ENCODE results near the gene CST4. TPM values are rescaled to one million over a fixed set of nuclear protein-coding genes. Genes with fewer than 3 reads are reported as not detected.

The CST4 gene
- total RNA-seq, 1 donor from 2014 or later, result not detected

DNA sequence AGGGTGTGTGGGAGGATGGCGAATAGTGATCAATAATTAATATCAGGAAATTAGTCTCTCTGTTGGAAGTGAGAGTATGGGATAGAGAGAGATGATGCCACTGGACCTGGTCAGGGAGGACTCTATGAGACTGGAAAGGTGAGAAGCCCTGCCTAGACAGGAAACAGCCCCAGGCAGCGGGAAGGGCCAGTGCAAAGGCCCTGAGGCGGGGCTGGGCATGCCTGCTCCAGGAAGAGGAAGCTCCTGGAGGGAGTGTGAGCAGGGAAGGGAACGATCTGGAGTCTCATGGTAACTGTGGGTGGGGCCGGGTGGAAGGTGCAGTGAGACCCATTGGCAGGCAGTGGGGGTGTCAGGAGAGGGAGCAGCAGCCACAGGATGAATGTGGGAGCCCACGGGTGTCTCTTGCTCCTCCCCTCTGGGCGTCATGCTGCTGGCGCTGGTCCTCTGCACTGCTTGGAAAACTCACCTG, 49.3 kb downstream of the CST4 start:
- H3K27ac Mint-ChIP-seq (ENCODE audit: unreplicated experiment), result no peak overlapping the region
- H3K4me1 Mint-ChIP-seq (ENCODE audit: low read depth, unreplicated experiment), result peaks cover 34% of the 10 kb centered on the region

DNA sequence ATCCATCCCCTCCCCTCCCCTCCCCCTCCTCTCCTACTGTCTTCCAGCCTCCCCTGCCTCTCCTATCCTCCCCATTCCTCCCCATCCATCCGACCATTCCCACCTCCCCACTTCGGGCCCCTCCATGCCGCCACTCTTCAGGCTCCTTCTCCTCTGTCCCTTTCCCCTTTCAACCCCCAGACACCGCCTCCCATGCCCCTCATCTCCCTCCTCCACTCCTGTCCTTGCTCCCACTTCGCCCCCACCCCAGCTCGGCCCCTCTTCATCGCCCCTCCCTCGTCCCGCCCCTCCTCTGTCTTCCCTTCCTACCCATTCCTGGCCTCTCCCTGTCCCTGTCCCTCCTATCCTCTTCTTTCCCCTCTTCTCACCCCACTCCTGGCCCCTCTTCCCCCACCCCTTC, 50.5 kb downstream of the CST4 start:
- no peaks in the 10 kb centered on the region for H3K9me3 Mint-ChIP-seq (ENCODE audit: unreplicated experiment)
- H3K9me3 ChIP-seq (ENCODE audit: insufficient read depth, low read depth, low read length), result no peaks in the 10 kb centered on the region
- peaks cover 34% of the 10 kb centered on the region for H4K20me1 ChIP-seq (ENCODE audit: insufficient read depth, low read length)
- H3K4me1 Mint-ChIP-seq (ENCODE audit: low read depth, unreplicated experiment), result peaks cover 32% of the 10 kb centered on the region
- H3K36me3 ChIP-seq (ENCODE audit: insufficient read depth, low read length), result no peaks in the 10 kb centered on the region
- DNase-seq (ENCODE audit: low read depth) (no peak), FAIRE-seq (no peak)
- no peak overlapping the region for H3K27ac ChIP-seq (ENCODE audit: low read depth, low read length)
- no peaks in the 10 kb centered on the region for H3K27me3 Mint-ChIP-seq (ENCODE audit: low read depth, unreplicated experiment)
- no peak overlapping the region for H3K9ac ChIP-seq (ENCODE audit: low read length)
- peaks cover 28% of the 10 kb centered on the region for H3K79me2 ChIP-seq (ENCODE audit: insufficient read depth, low read length)
- TF ChIP-seq EZH2 (IDR thresholded peaks at IDR 0.05; ENCODE audit: insufficient read depth, low read length) (no peak), CTCF (IDR thresholded peaks at IDR 0.05; ENCODE audit: insufficient read depth, low read depth, low read length) (no peak)
- H3K36me3 Mint-ChIP-seq (ENCODE audit: low read depth, unreplicated experiment), result peaks cover 11% of the 10 kb centered on the region
- peak overlapping the region; percentile 96 for H3K4me2 ChIP-seq (ENCODE audit: low read length)
- H3K4me3 Mint-ChIP-seq (ENCODE audit: unreplicated experiment), result no peak overlapping the region
- H3K27me3 ChIP-seq (ENCODE audit: insufficient read depth, low read length), result no peaks in the 10 kb centered on the region
- no peak overlapping the region for H3K4me3 ChIP-seq (ENCODE audit: insufficient read depth, low read depth, low read length)
- H2AFZ ChIP-seq (ENCODE audit: low read depth, low read length), result no peak overlapping the region
- peaks cover 20% of the 10 kb centered on the region for H3K4me1 ChIP-seq (ENCODE audit: insufficient read depth, low read length)
- H3K27ac Mint-ChIP-seq (ENCODE audit: unreplicated experiment), result no peak overlapping the region

More for the DNA sequence above, 49.3 kb downstream of the CST4 start:
- Histone ChIP-seq H3K79me2 (ENCODE audit: insufficient read depth, low read length) (peaks cover 28% of the 10 kb centered on the region), H3K27me3 (ENCODE audit: insufficient read depth, low read length) (no peaks in the 10 kb centered on the region), H3K4me2 (ENCODE audit: low read length) (no peak overlapping the region), H2AFZ (ENCODE audit: low read depth, low read length) (no peak overlapping the region), H3K36me3 (ENCODE audit: insufficient read depth, low read length) (no peaks in the 10 kb centered on the region), H3K27ac (ENCODE audit: low read depth, low read length) (no peak overlapping the region), H3K4me1 (ENCODE audit: insufficient read depth, low read length) (peaks cover 20% of the 10 kb centered on the region), H3K9me3 (ENCODE audit: insufficient read depth, low read depth, low read length) (no peaks in the 10 kb centered on the region), H4K20me1 (ENCODE audit: insufficient read depth, low read length) (peaks cover 29% of the 10 kb centered on the region), H3K9ac (ENCODE audit: low read length) (no peak overlapping the region), H3K4me3 (ENCODE audit: insufficient read depth, low read depth, low read length) (no peak overlapping the region)
- no peak overlapping the region for H3K4me3 Mint-ChIP-seq (ENCODE audit: unreplicated experiment)
- DNase-seq (ENCODE audit: low read depth) (no peak), FAIRE-seq (no peak)
- no peaks in the 10 kb centered on the region for H3K9me3 Mint-ChIP-seq (ENCODE audit: unreplicated experiment)
- no peaks in the 10 kb centered on the region for H3K27me3 Mint-ChIP-seq (ENCODE audit: low read depth, unreplicated experiment)
- H3K36me3 Mint-ChIP-seq (ENCODE audit: low read depth, unreplicated experiment), result peaks cover 8% of the 10 kb centered on the region
- TF ChIP-seq CTCF (IDR thresholded peaks at IDR 0.05; ENCODE audit: insufficient read depth, low read depth, low read length) (no peak), EZH2 (IDR thresholded peaks at IDR 0.05; ENCODE audit: insufficient read depth, low read length) (no peak)

All from astrocyte (in vitro differentiated cells and primary cell).